Prostate gland (tissue), 2 donors: ENCODE data around the gene CCL19.

Experiments
- CTCF ChIP-seq, 4 experiments: fragments of 200-600 bp in 2 of 4; fragments of 450-650 bp in 2 of 4; sonication (generic) in 2 of 4; IDR thresholded peaks; 1 replicate in 3 of 4; 2 replicates in 1 of 4; pipeline ENCODE4 v1.5.1; 2016 to 2019; ENCODE audit warnings: antibody characterized with exemption in 4 of 4, mild to moderate bottlenecking in 2 of 4, moderate library complexity in 2 of 4
- POLR2AphosphoS5 ChIP-seq: sonication (generic); formaldehyde crosslinking; IDR thresholded peaks from one replicate; pipeline ENCODE4 v1.6.1; 2017; ENCODE audit warnings: antibody characterized with exemption

GRCh38 chr9:34648673-34649072 lies 42.4 kb downstream of the CCL19 start:
- TF ChIP-seq CTCF (IDR thresholded peaks at IDR 0.05) (no peak), POLR2AphosphoS5 (no peak)
